Umbilical cord (tissue), 2 donors: ENCODE measurements around the gene TMEM45B. TPM values are rescaled to one million over a fixed set of nuclear protein-coding genes. Genes with fewer than 3 reads are reported as not detected.
"Not testable (repeated sequence)": the region's sequence is repeated elsewhere in the genome, so short reads cannot be mapped to it uniquely, and the experiment has no call there.

Source experiments
- DNase-seq: peaks from one replicate; pipeline ENCODE4 v3.0.0-alpha.2; 2015; ENCODE audit warnings: low spot score
- total RNA-seq: library from RNA; depleted of rRNA; stranded (reverse); fragments of >200 nt; gene quantifications from one replicate; pipeline ENCODE4 v1.2.3, GENCODE V29; 2014; ENCODE audit warnings: low replicate concordance; ENCODE audit not compliant: insufficient read depth

The TMEM45B gene
- 2.9 TPM for total RNA-seq

DNA sequence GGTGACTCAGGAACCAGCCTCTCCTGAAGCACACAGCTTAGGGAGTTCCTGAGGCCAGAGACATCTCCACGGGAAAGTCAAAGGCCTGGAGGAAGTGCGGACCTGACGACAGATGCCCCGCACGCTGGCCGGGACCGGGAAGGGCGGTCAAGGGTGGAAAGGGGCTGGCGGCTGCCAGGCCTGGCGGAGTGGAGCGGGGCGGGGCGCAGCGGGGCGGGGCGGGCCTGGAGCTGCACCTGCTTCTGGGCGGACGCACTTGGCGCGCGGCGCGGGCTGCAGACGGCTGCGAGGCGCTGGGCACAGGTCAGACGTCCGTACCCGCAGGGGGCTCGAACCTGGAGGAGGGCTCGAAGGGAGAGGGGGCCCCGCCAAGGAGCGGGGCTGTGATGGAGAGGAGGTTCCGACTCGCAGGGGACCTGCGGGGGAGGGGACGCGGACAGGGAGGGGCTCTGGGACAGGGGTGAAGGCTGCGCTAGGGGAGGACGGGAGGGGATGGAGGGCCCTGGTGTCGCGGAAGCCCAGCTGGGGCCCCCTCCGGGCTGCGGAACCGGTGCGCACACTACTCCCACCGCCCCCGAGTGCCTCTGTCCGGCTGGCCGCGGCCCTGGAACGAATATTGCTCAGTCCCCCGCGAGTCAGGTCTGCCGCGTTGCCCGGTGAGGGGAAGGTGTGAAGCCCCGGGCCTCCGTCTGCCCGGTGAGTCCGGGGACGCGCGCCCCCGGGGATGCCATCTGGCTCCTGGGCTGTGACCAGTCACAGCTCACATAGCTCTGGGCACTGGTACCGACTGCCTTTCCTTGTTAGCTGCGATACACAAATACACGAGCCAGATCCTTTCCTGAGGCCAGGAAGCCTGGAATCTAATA, at the start of gene TMEM45B:
Gene TMEM45B, plus strand, starts transcription at position 253 of the 866 bp plus-strand sequence. CDS start 36,635 bp downstream, outside the sequence.
- no peak for DNase-seq

- DNase-seq, result peak; percentile 7
These were observed 48.6 kb upstream of the TMEM45B start for GRCh38 chr11:129766898-129767604.

DNA sequence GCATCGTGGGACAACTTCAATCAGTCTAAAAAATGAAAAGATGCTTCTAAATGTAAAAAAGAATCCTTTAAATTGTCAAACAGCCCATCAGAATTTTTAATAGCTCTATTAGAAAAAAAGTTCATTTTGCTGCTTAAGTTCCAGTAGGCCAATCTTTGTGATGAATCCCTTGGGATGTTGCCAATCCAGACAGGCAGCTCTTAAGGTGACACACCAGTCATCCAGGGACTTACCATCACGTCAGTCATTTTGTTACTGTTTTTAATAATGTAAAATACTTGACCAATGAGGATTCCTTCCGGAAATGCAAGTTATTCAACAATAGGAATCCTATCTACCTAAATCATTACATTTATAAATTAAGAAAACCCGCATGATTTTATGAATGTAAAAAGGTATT, 47.8 kb upstream of the TMEM45B start:
- no peak for DNase-seq

- no peak for DNase-seq
These were observed 47.3 kb upstream of the TMEM45B start for GRCh38 chr11:129768356-129768755.

DNA sequence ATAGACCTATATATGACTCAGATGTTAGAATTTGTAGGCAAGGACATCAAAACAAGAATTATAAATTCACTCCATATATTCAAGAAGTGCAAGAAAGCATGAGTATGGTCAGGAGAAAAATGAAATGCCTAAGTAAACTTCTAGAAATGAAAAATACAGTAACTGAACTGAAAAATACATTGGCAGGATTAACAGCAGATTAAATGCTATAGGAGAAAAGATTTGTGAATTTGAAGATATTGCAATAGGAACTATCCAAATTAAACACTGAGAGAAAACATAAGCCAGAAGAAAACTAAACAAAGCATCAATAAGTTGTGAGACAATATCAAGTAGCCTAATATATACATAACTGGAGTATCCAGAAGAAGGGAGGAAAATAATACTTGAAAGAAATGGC, 46.6 kb upstream of the TMEM45B start:
- DNase-seq, result no peak

DNA sequence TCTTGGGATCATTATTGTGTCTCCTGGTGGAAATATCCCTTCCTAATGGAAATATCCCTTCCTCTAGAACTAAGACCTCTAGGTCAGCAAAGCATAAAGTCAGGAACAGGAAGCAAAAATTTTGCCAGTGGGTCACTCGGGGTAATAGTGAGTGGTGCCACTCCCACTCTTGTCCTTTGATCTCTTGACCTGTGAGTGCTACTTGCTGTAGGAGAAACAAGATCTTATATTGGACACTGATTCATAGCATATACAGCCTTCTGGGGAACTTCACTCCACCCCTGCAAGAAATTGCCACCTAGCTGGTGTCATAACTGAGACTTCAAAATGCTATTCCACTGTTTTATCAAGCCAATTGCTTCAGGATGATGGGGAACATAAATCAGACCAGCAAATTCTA, 44.7 kb upstream of the TMEM45B start:
- no peak for DNase-seq

GRCh38 chr11:129771456-129771855, 44.2 kb upstream of the TMEM45B start:
- DNase-seq, result not testable (repeated sequence)

DNA sequence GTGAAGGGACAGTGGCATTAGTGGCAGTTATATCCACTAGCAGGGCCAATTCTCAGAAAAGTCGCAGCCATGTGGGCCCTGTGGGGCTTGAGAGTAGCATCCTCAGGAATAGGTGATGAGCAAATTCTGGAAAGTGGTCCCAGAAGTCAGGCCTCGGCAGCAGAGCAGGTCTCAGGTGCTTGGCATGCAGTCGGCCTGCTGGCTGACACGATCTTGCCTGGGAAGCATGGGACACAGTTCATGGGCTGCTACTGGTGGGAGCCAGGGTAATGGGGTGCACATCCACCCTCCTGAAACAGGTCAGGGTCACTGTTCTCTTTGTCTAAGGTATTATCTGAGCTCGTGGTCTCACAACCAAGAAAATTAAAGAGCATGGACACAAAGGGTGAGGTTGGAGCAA, 36.8 kb upstream of the TMEM45B start:
- DNase-seq, result no peak

DNA sequence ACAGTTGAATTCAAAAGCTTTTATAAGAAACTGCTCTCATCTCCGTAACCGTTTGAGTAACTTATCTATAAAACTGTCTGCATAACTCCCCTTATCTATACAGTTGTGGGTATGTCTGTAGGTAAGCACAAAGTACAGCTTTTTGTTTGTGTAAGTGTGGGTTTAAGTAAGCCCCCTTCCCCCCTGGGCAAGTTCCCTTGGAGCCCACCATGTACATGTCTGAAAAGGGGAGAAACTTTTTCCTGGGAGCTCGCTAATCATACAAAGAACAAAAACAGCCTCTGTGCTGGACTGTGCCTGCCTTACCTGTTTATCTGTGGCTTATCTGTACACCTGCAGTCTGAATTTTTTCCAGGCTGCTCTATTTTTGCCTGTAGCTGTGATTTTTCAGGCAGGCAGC, 36.3 kb upstream of the TMEM45B start:
- DNase-seq, result peak; percentile 1

GRCh38 chr11:129785383-129786111, 30.1 kb upstream of the TMEM45B start:
- DNase-seq, result peak; percentile 7

DNA sequence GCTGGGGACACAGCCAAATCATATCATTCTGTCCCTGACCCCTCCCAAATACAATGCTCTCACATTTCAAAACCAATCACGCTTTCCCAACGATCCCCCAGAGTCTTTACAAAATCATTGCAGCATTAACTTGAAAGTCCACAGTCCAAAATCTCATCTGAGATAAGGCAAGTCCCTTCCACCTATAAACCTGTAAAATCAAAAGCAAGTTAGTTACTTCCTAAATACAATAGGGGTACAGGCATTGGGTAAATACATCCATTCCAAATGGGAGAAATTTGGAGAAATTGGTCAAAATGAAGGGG, 29.6 kb upstream of the TMEM45B start:
- DNase-seq, result not testable (repeated sequence)

- DNase-seq, result no peak
These were observed 28.0 kb upstream of the TMEM45B start for GRCh38 chr11:129787532-129788155.

DNA sequence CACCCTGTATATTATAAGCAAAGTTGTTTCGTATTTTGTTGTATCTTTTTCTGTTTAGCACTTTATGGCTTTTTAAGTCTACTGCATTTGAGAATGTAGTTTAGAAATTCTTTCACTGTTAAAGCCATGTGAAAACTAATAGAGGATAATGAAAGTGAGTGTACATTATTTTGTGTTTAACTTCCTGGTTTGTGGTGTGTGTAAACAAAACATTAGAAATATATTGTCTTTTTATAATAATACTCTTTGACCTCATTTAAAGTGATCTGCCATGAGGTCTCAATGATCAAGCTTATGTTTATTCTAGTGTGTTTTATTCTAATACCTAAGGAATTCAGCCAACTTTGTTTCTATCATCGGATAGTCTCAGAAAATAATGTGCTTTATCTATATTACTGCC, 27.4 kb upstream of the TMEM45B start:
- no peak for DNase-seq

- DNase-seq, result no peak
These were observed 25.5 kb upstream of the TMEM45B start for GRCh38 chr11:129790106-129790505.

- no peak for DNase-seq
These were observed 24.1 kb upstream of the TMEM45B start for GRCh38 chr11:129791515-129791914.

- DNase-seq, result no peak
These were observed 23.0 kb upstream of the TMEM45B start for GRCh38 chr11:129792663-129793062.

DNA sequence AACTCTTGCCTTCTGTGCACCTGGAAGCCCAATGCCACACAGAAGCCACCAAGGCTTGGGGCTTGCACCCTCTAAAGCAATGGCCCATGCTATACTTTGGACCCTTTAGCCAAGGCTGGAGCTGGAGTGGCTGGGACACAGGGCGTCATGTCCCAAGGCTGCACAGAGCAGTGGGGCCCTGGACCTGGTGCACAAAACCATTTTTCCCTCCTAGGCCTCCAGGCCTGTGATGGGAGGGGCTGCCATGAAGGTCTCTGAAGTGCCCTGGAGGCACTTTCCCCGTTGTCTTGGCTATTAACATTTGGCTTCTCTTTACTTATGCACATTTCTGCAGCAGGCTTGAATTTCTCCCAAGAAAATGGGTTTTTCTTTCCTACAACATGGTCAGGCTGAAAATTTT, 20.6 kb upstream of the TMEM45B start:
- no peak for DNase-seq

DNA sequence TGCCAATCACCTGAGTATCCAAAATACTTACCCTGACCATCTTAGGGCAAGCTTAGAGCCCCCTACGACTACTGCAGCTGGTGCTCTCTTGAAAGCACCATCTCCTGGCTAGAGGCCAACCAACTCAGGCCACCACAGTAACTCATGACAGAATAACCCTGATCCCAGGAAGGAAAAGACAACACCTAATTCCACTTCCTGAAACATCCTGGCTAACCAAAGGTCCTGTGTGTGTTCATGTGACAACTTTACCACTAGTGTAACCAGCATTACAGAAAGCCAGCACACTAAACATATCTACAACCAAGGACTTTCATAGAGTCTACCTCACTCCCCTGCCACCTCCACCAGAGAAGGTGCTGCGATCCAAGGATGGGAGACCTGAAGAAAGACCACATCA, 17.4 kb upstream of the TMEM45B start:
- DNase-seq, result no peak

DNA sequence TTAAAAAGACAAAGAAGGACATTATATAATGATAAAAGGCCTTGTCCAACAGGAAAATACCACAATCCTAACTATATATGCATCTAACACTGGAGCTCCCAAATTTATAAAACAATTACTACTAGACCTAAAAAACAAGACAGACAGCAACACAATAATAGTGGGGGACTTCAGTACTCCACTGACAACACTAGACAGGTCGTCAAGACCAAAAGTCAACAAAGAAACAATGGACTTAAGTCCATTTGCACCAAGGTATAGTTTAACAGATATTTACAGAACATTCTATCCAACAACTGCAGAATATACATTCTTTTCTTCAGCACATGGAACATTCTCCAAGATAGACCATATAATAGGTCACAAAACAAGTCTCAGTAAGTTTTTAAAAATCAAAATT, 15.5 kb upstream of the TMEM45B start:
- not testable (repeated sequence) for DNase-seq

DNA sequence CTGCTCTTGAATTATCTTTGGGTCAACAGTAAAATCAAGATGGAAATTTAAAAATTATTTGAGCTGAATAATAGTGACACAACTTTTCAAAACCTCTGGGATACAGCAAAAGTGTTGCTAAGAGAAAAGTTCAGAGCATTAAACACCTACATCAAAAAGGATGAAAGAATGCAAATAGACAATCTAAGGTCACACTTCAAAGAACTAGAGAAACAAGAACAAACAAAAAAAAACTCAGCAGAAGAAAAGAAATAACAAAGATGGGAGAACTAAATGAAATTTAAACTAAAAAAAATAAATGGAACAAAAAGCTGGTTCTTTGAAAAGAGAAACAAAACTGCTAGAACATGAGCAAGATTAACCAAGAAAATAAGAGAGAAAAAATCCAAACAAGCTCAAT, 15.0 kb upstream of the TMEM45B start:
- DNase-seq, result no peak

- DNase-seq, result no peak
These were observed 12.1 kb upstream of the TMEM45B start for GRCh38 chr11:129803533-129803932.

DNA sequence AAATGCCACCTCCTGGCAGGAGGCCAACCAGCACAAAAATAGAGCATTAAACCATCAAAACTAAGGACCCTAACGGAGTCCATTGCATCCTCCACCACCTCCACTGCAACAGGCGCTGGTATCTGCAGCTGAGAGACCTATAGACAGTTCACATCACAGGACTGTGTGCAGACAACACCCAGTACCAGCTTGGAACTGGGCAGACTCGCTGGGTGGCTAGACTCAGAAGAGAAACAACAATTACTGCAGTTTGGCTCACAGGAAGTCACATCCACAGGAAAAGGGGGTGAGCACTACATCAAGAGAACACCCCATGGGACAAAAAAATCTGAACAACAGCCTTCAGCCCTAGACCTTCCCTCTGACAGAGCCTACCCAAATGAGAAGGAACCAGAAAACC, 11.6 kb upstream of the TMEM45B start:
- DNase-seq, result no peak
